ENCODE results near the gene MIPOL1. TPM values are rescaled to one million over a fixed set of nuclear protein-coding genes. Genes with fewer than 3 reads are reported as not detected.

The MIPOL1 gene
- polyA plus RNA-seq, 1 donor, result 4.9 TPM

- DNase-seq, result no peak
Measured at GRCh38 chr14:37600880-37601741, 403.4 kb downstream of the MIPOL1 start.

GRCh38 chr14:37601865-37602264 is 404.1 kb downstream of the MIPOL1 start:
- no peak for DNase-seq

Other genes with a start within 250 kb of the MIPOL1 start
- gene SLC25A21, start 25.3 kb upstream of the MIPOL1 start, polyA plus RNA-seq (ENCODE audit: insufficient read length), result 1.5 TPM